ENCODE data around the gene SHB. TPM values are rescaled to one million over a fixed set of nuclear protein-coding genes. Genes with fewer than 3 reads are reported as not detected.

Gene SHB
- polyA plus RNA-seq, 1 donor (not counting 4 experiments of a cell fraction or from before 2014, with no cell fraction given) = 10.9 TPM

GRCh38 chr9:38064842-38065368 is 4.1 kb downstream of the SHB start:
- Histone ChIP-seq H3K4me3 (ENCODE audit: control insufficient read depth in 2 of 3, extremely low read depth in 1 of 3, insufficient read depth in 2 of 3, low read depth in 1 of 3, low read length in 3 of 3) (peak overlapping the region in 2 of 3 experiments; percentile 17 to 18), H4K20me1 (ENCODE audit: control insufficient read depth, extremely low read depth, insufficient read depth, low read length) (peaks cover 12% of the 10 kb centered on the region), H3K9me1 (ENCODE audit: control insufficient read depth, extremely low read depth, insufficient read depth, low read length) (peaks cover 8% of the 10 kb centered on the region), H3K79me2 (ENCODE audit: control insufficient read depth, insufficient read depth, low read length) (peaks cover 85% of the 10 kb centered on the region), H3K9ac (ENCODE audit: control insufficient read depth, extremely low read depth, insufficient read depth, low read length) (no peak overlapping the region), H2AFZ (ENCODE audit: control insufficient read depth, low read length) (no peak overlapping the region), H3K27ac (ENCODE audit: control insufficient read depth, insufficient read depth, low read length) (no peak overlapping the region), H3K36me3 (ENCODE audit: control insufficient read depth in 2 of 2, extremely low read depth in 1 of 2, insufficient read depth in 2 of 2, low read length in 2 of 2) (peaks cover 4 to 17% of the 10 kb centered on the region in 2 experiments), H3K4me1 (ENCODE audit: control insufficient read depth, extremely low read depth, insufficient read depth, low read length) (peaks cover 34% of the 10 kb centered on the region), H3K9me3 (ENCODE audit: control insufficient read depth, low read depth, low read length) (no peaks in the 10 kb centered on the region), H3K27me3 (ENCODE audit: control insufficient read depth, extremely low read depth, insufficient read depth, low read length) (no peaks in the 10 kb centered on the region), H3K4me2 (ENCODE audit: control insufficient read depth, extremely low read depth, insufficient read depth, low read depth, low read length) (peak overlapping the region; percentile 89)
- FAIRE-seq (no peak), DNase-seq (ENCODE audit: low read depth, low spot score) (no peak)
- TF ChIP-seq EZH2 (IDR thresholded peaks at IDR 0.05; ENCODE audit: low read length) = no peak
- no peak for TF ChIP-seq CTCF (optimal IDR thresholded peaks at IDR 0.05 in 1 of 3, IDR thresholded peaks at IDR 0.05 in 1 of 3, conservative IDR thresholded peaks at IDR 0.05 in 1 of 3; ENCODE audit: extremely low read depth in 1 of 3, insufficient read depth in 2 of 3, low read length in 3 of 3)
- dilution Hi-C loops (cut with MboI; ENCODE audit: extremely low pct_ligation_motif_present, low sequenced_read_pairs) = loop anchor here (25.0 kb wide), 1 partner anchor 97 kb away; no protein-coding TSS in a partner anchor

- H2AFZ ChIP-seq (ENCODE audit: control insufficient read depth, low read length) = no peak overlapping the region
- peak overlapping the region; percentile 11 for H3K4me2 ChIP-seq (ENCODE audit: control insufficient read depth, extremely low read depth, insufficient read depth, low read depth, low read length)
- H3K9me1 ChIP-seq (ENCODE audit: control insufficient read depth, extremely low read depth, insufficient read depth, low read length) = peaks cover 8% of the 10 kb centered on the region
- FAIRE-seq (no peak), DNase-seq (ENCODE audit: low read depth, low spot score) (no peak)
- H3K4me1 ChIP-seq (ENCODE audit: control insufficient read depth, extremely low read depth, insufficient read depth, low read length) = peaks cover 33% of the 10 kb centered on the region
- H4K20me1 ChIP-seq (ENCODE audit: control insufficient read depth, extremely low read depth, insufficient read depth, low read length) = peaks cover 12% of the 10 kb centered on the region
- H3K36me3 ChIP-seq (ENCODE audit: control insufficient read depth in 2 of 2, extremely low read depth in 1 of 2, insufficient read depth in 2 of 2, low read length in 2 of 2) = peaks cover 6 to 17% of the 10 kb centered on the region in 2 experiments
- no peaks in the 10 kb centered on the region for H3K27me3 ChIP-seq (ENCODE audit: control insufficient read depth, extremely low read depth, insufficient read depth, low read length)
- H3K9me3 ChIP-seq (ENCODE audit: control insufficient read depth, low read depth, low read length) = no peaks in the 10 kb centered on the region
- no peak overlapping the region for H3K4me3 ChIP-seq (ENCODE audit: control insufficient read depth in 2 of 3, extremely low read depth in 1 of 3, insufficient read depth in 2 of 3, low read depth in 1 of 3, low read length in 3 of 3)
- TF ChIP-seq CTCF (optimal IDR thresholded peaks at IDR 0.05 in 1 of 3, IDR thresholded peaks at IDR 0.05 in 1 of 3, conservative IDR thresholded peaks at IDR 0.05 in 1 of 3; ENCODE audit: extremely low read depth in 1 of 3, insufficient read depth in 2 of 3, low read length in 3 of 3) = no peak
- no peak for TF ChIP-seq EZH2 (IDR thresholded peaks at IDR 0.05; ENCODE audit: low read length)
- H3K79me2 ChIP-seq (ENCODE audit: control insufficient read depth, insufficient read depth, low read length) = peaks cover 99% of the 10 kb centered on the region
- peak overlapping the region; percentile 21 for H3K27ac ChIP-seq (ENCODE audit: control insufficient read depth, insufficient read depth, low read length)
- dilution Hi-C loops (cut with MboI; ENCODE audit: extremely low pct_ligation_motif_present, low sequenced_read_pairs) = loop anchor here (25.0 kb wide), 1 partner anchor 99 kb away; no protein-coding TSS in a partner anchor
- H3K9ac ChIP-seq (ENCODE audit: control insufficient read depth, extremely low read depth, insufficient read depth, low read length) = no peak overlapping the region
Observed at GRCh38 chr9:38063363-38063707, 5.7 kb downstream of the SHB start.
